IMR-90 (cell line): ENCODE results near the gene FANCG. TPM values are rescaled to one million over a fixed set of nuclear protein-coding genes. Genes with fewer than 3 reads are reported as not detected.

Experiments
- ATAC-seq: fragments of 200-7000 bp; cut with Tn5 transposase; 2 replicates; pipeline ENCODE4 v1.9.1; 2020; ENCODE audit warnings: low read depth, mild to moderate bottlenecking, moderate library complexity
- BruUV-seq: library from RNA; stranded (reverse); fragments of 400-500 nt; replicated peaks from 2 replicates; lab custom pipeline; 2021; lab: Mats Ljungman, UMichigan
- CTCF ChIA-PET: fragments of 300-600 bp; formaldehyde crosslinking; extraction: SDS; loops from one replicate; lab custom pipeline; 2021; ENCODE audit warnings: antibody characterized with exemption; lab: Yijun Ruan, JAX
- POLR2A ChIA-PET: fragments of 300-600 bp; sonication (Branson Sonifier 250); formaldehyde crosslinking; loops from one replicate; lab custom pipeline; 2022; ENCODE audit warnings: antibody characterized with exemption; ENCODE audit not compliant: unreplicated experiment; lab: Charles Lee
- DNase-seq: peaks from one replicate; pipeline ENCODE4 v3.0.0; 2013
- H2AFZ ChIP-seq: replicated peaks from 2 replicates; pipeline ENCODE3; 2013; ENCODE audit warnings: low read length, mild to moderate bottlenecking; ENCODE audit not compliant: poor library complexity
- H2AK5ac ChIP-seq: 2 replicates; pipeline ENCODE4 v1.6.1; 2013; ENCODE audit warnings: low read depth, low read length, inconsistent platforms
- H2AK9ac ChIP-seq: replicated peaks from 2 replicates; pipeline ENCODE3; 2013; ENCODE audit warnings: mild to moderate bottlenecking, low read depth, low read length, moderate library complexity; ENCODE audit not compliant: poor library complexity
- H2BK120ac ChIP-seq: 2 replicates; pipeline ENCODE4 v1.6.1; 2013; ENCODE audit warnings: low read depth, low read length, inconsistent platforms
- H2BK15ac ChIP-seq: 3 replicates; pipeline ENCODE4 v1.6.1; 2013; ENCODE audit warnings: low read depth, low read length, inconsistent platforms
- H2BK20ac ChIP-seq: 2 replicates; pipeline ENCODE4 v1.6.1; 2013; ENCODE audit warnings: low read depth, mild to moderate bottlenecking, inconsistent platforms, low read length, moderate library complexity
- H2BK5ac ChIP-seq: 2 replicates; pipeline ENCODE4 v1.6.1; 2013; ENCODE audit warnings: mild to moderate bottlenecking, low read depth, low read length, inconsistent platforms; ENCODE audit not compliant: poor library complexity, severe bottlenecking
- H3K14ac ChIP-seq: replicated peaks from 2 replicates; pipeline ENCODE4 v1.6.1; 2013; ENCODE audit warnings: low read depth, low read length, inconsistent platforms
- H3K18ac ChIP-seq: 2 replicates; pipeline ENCODE4 v1.6.1; 2013; ENCODE audit warnings: low read depth, low read length, control low read depth
- H3K23ac ChIP-seq: 2 replicates; pipeline ENCODE4 v1.6.1; 2013; ENCODE audit warnings: low read depth, low read length, inconsistent platforms
- H3K27ac ChIP-seq: 2 replicates; pipeline ENCODE4 v1.5.1; 2013; ENCODE audit warnings: mild to moderate bottlenecking, control low read depth, low read length; ENCODE audit not compliant: insufficient read depth
- H3K27me3 ChIP-seq: 2 replicates; pipeline ENCODE4 v1.6.1; 2013; ENCODE audit warnings: low read length; ENCODE audit not compliant: control insufficient read depth, insufficient read depth
- H3K36me3 ChIP-seq: 2 replicates; pipeline ENCODE4 v1.6.1; 2013; ENCODE audit warnings: low read length, mixed read lengths; ENCODE audit not compliant: control insufficient read depth, insufficient read depth
- H3K4ac ChIP-seq: 2 replicates; pipeline ENCODE4 v1.6.1; 2013; ENCODE audit warnings: low read depth, low read length, inconsistent platforms
- H3K4me1 ChIP-seq: 2 replicates; pipeline ENCODE4 v1.6.1; 2013; ENCODE audit warnings: low read length, mixed read lengths; ENCODE audit not compliant: control insufficient read depth, insufficient read depth
- H3K4me2 ChIP-seq: 2 replicates; pipeline ENCODE4 v1.6.1; 2013; ENCODE audit warnings: low read depth, mild to moderate bottlenecking, control low read depth, low read length, moderate library complexity
- H3K4me3 ChIP-seq: 2 replicates; pipeline ENCODE4 v1.5.1; 2013; ENCODE audit warnings: low read depth, mild to moderate bottlenecking, control low read depth, low read length, moderate library complexity; ENCODE audit not compliant: insufficient read depth
- H3K56ac ChIP-seq: 2 replicates; pipeline ENCODE4 v1.6.1; 2013; ENCODE audit warnings: low read length, inconsistent platforms; ENCODE audit not compliant: insufficient read depth; ENCODE audit errors: extremely low read depth
- H3K79me1 ChIP-seq, 2 experiments: 2 replicates each; pipeline ENCODE4 v1.6.1; 2013; ENCODE audit warnings: low read length in 2 of 2, inconsistent platforms in 1 of 2, low read depth in 1 of 2
- H3K9ac ChIP-seq: 2 replicates; pipeline ENCODE4 v1.6.1; 2013; ENCODE audit warnings: low read depth, low read length, control low read depth
- H3K9me1 ChIP-seq: 2 replicates; pipeline ENCODE4 v1.6.1; 2013; ENCODE audit warnings: low read length, inconsistent platforms; ENCODE audit not compliant: insufficient read depth
- H3K9me3 ChIP-seq: 2 replicates; pipeline ENCODE4 v1.6.1; 2013; ENCODE audit warnings: low read length; ENCODE audit not compliant: control insufficient read depth, insufficient read depth
- H4K20me1 ChIP-seq: 2 replicates; pipeline ENCODE4 v1.6.1; 2013; ENCODE audit warnings: low read length, inconsistent platforms; ENCODE audit not compliant: insufficient read depth
- H4K5ac ChIP-seq: 2 replicates; pipeline ENCODE4 v1.6.1; 2013; ENCODE audit warnings: mild to moderate bottlenecking, low read depth, low read length, control low read depth
- H4K8ac ChIP-seq, 2 experiments: 2 replicates each; pipeline ENCODE4 v1.6.1; 2013; ENCODE audit warnings: low read depth in 2 of 2, low read length in 2 of 2, control low read depth in 1 of 2, inconsistent platforms in 1 of 2
- H4K91ac ChIP-seq: 2 replicates; pipeline ENCODE4 v1.6.1; 2013; ENCODE audit warnings: low read depth, low read length, inconsistent platforms; ENCODE audit not compliant: insufficient read depth
- BHLHE40 ChIP-seq: fragments of 150-350 bp; IDR thresholded peaks from 2 replicates; pipeline ENCODE4 v1.6.1; 2016; ENCODE audit warnings: mild to moderate bottlenecking, low read depth, low read length
- CHD1 ChIP-seq: IDR thresholded peaks from 2 replicates; pipeline ENCODE4 v1.6.1; 2012; ENCODE audit warnings: low read depth, low read length, improper control_type of control experiment
- CTCF ChIP-seq: conservative IDR thresholded peaks from 2 replicates; pipeline ENCODE4 v1.5.1; 2012; ENCODE audit warnings: mild to moderate bottlenecking, low read depth, low read length, improper control_type of control experiment
- FOS ChIP-seq: fragments of 150-350 bp; IDR thresholded peaks from 2 replicates; pipeline ENCODE4 v1.6.1; 2016; ENCODE audit warnings: low read depth, low read length
- MXI1 ChIP-seq: IDR thresholded peaks from 2 replicates; pipeline ENCODE4 v1.6.1; 2012; ENCODE audit warnings: low read depth, mild to moderate bottlenecking, low read length, moderate library complexity, borderline replicate concordance
- RAD21 ChIP-seq: IDR thresholded peaks from 2 replicates; pipeline ENCODE4 v1.6.1; 2012; ENCODE audit warnings: low read length, improper control_type of control experiment
- RCOR1 ChIP-seq: IDR thresholded peaks from 2 replicates; pipeline ENCODE4 v1.6.1; 2012; ENCODE audit warnings: mild to moderate bottlenecking, low read length, improper control_type of control experiment; ENCODE audit not compliant: insufficient replicate concordance
- RFX5 ChIP-seq: IDR thresholded peaks from 2 replicates; pipeline ENCODE4 v1.8.0; 2012; ENCODE audit warnings: low read depth, mild to moderate bottlenecking, low read length, moderate library complexity
- USF2 ChIP-seq: fragments of 150-350 bp; IDR thresholded peaks from 2 replicates; pipeline ENCODE4 v1.6.1; 2017; ENCODE audit warnings: mild to moderate bottlenecking, antibody characterized with exemption, low read length, low read depth
- WGBS, 2 experiments: methylation state at CpG; one replicate each; pipeline versions ENCODE4 v1.1.5 to v1.1.7; 2013; ENCODE audit warnings: missing lambda C conversion rate in 2 of 2; ENCODE audit not compliant: insufficient read length in 1 of 2; ENCODE audit errors: extremely low coverage in 2 of 2; 5-methylcytosine and 5-hydroxymethylcytosine counted together
- dilution Hi-C: fragments of 300-500 bp; cut with HindIII; formaldehyde crosslinking; loops from one replicate; pipeline ENCODE4 v1.14.3; 2018; ENCODE audit warnings: low sequenced_read_pairs; ENCODE audit not compliant: unreplicated experiment
- in situ Hi-C: fragments of 300-500 bp; cut with MboI; formaldehyde crosslinking; loops from 3 replicates; pipeline ENCODE4 v1.14.3; 2019; ENCODE audit warnings: low sequenced_read_pairs, inconsistent platforms, mixed read lengths
- intact Hi-C: fragments of 100-400 bp; cut with micrococcal nuclease; formaldehyde crosslinking; loops from 2 replicates; pipeline ENCODE4 v1.10.0; 2022
- polyA plus RNA-seq, 3 experiments: library from polyadenylated mRNA; depleted of rRNA; stranded (reverse); fragments of >200 nt; gene quantifications; 2 replicates each; pipeline ENCODE4 v1.2.3, GENCODE V29; 2012; ENCODE audit warnings: low replicate concordance in 1 of 3
- total RNA-seq: library from RNA; depleted of rRNA; stranded (reverse); fragments of >200 nt; gene quantifications from 2 replicates; pipeline ENCODE4 v1.2.3, GENCODE V29; 2012

Gene FANCG
- total and polyA plus RNA-seq, 2 of the 4 experiments (the other 2 are of a cell fraction) = 16.1 to 19.3 TPM

DNA sequence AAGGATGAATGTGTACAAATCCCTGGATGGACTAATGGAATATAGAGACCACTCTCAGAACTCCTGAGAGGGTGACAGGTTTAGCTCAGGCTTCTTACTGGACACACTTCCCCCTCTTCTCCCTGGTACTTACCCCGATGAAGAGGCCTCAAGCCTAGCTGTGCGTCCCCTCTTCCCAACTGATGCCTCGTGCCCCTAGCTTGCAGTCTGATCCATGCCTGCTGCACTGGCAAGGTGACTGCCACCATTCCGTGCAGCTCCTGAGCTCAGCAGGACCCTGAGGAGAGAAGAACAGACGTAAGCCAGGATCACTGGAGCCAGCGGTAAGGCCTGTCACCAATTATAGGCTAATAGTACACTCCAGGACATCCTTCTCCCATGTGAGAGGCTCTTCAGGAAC, 28.7 kb upstream of the FANCG start:
- Histone ChIP-seq H3K27ac (no peak overlapping the region), H3K14ac (no peak overlapping the region), H3K4me3 (no peak overlapping the region), H3K56ac (no peak overlapping the region), H2BK15ac (no peak overlapping the region), H3K4ac (no peak overlapping the region), H2AK9ac (no peak overlapping the region), H2AFZ (no peak overlapping the region), H3K23ac (no peak overlapping the region), H4K8ac (no peak overlapping the region), H3K27me3 (no peaks in the 10 kb centered on the region), H3K9me1 (peaks cover 19% of the 10 kb centered on the region), H3K4me1 (peaks cover 17% of the 10 kb centered on the region), H4K5ac (no peak overlapping the region), H3K79me1 (peaks cover 23 to 48% of the 10 kb centered on the region in 2 experiments; a peak in 3 of 4 replicates), H3K18ac (no peak overlapping the region), H3K4me2 (no peak overlapping the region), H4K20me1 (peaks cover 9% of the 10 kb centered on the region; the same call in 1 of the 2 replicates), H2BK20ac (no peak overlapping the region), H2BK5ac (no peak overlapping the region), H3K9me3 (no peaks in the 10 kb centered on the region), H3K36me3 (peaks cover 33% of the 10 kb centered on the region), H4K91ac (no peak overlapping the region), H2BK120ac (no peak overlapping the region), H3K9ac (no peak overlapping the region), H2AK5ac (no peak overlapping the region)
- WGBS, 2 experiments = no CpG with 5 or more reads among the region's 6 CpGs
- ATAC-seq = no peak
- ChIA-PET POLR2A (interaction anchor here (0.6 kb wide), 1 partner anchor 621 kb away, joined by 3 read pairs; no protein-coding TSS in a partner anchor), CTCF (no interaction called here)
- in situ Hi-C loops (no loop called here), intact Hi-C loops (no loop called here), dilution Hi-C loops (no loop called here)
- DNase-seq = no peak
- BruUV-seq = no TSS peak
- TF ChIP-seq RCOR1 (no peak), RFX5 (no peak), CHD1 (no peak), CTCF (no peak), MXI1 (no peak), FOS (no peak), RAD21 (no peak), BHLHE40 (no peak), USF2 (no peak)
